SU-DHL-6 (cell line): Measurements from ENCODE around the gene EGR4.

Source experiments
- H2AFZ ChIP-seq: fragments of 200-600 bp; sonication (generic); 2 replicates; pipeline ENCODE4 v1.6.1; 2014; ENCODE audit warnings: low read depth, mild to moderate bottlenecking, moderate library complexity, mixed read lengths, antibody characterized with exemption, low read length; ENCODE audit not compliant: severe bottlenecking
- H3F3A ChIP-seq: fragments of 200-600 bp; shearing (Covaris generic); 2 replicates; pipeline ENCODE4 v1.6.0; 2016; ENCODE audit warnings: antibody characterized with exemption, mild to moderate bottlenecking; ENCODE audit not compliant: insufficient read depth
- H3K27ac ChIP-seq: fragments of 200-600 bp; sonication (generic); 2 replicates; pipeline ENCODE4 v1.5.1; 2016; ENCODE audit warnings: low read depth, mild to moderate bottlenecking, low read length, moderate library complexity, mixed read lengths
- H3K27me3 ChIP-seq: fragments of 200-600 bp; sonication (generic), shearing (Covaris generic); 2 replicates; pipeline ENCODE4 v1.6.0; 2014; ENCODE audit warnings: mild to moderate bottlenecking, low read length
- H3K36me3 ChIP-seq: fragments of 200-600 bp; sonication (generic); 2 replicates; pipeline ENCODE4 v1.6.1; 2014; ENCODE audit warnings: mild to moderate bottlenecking, low read length, mixed read lengths
- H3K4me2 ChIP-seq: fragments of 300-600, 200-600 bp; shearing (Covaris generic), sonication (generic); 2 replicates; pipeline ENCODE4 v1.6.0; 2014; ENCODE audit warnings: low read length, low read depth, mild to moderate bottlenecking; ENCODE audit not compliant: poor library complexity, severe bottlenecking
- H3K4me3 ChIP-seq: fragments of 200-600 bp; sonication (generic); 2 replicates; pipeline ENCODE4 v1.5.1; 2014; ENCODE audit warnings: antibody characterized with exemption, low read length, mild to moderate bottlenecking, mixed read lengths; ENCODE audit not compliant: insufficient read depth, poor library complexity, severe bottlenecking
- H3K79me2 ChIP-seq: fragments of 200-600 bp; sonication (generic); 2 replicates; pipeline ENCODE4 v1.6.1; 2014; ENCODE audit warnings: mild to moderate bottlenecking, low read length, moderate library complexity; ENCODE audit not compliant: insufficient read depth
- H3K9ac ChIP-seq: fragments of 200-600 bp; sonication (generic); 2 replicates; pipeline ENCODE4 v1.7.0; 2014; ENCODE audit warnings: mild to moderate bottlenecking, low read length
- H3K9me2 ChIP-seq: fragments of 200-600 bp; sonication (generic); replicated peaks from 2 replicates; pipeline ENCODE4 v1.6.1; 2014; ENCODE audit warnings: low read length; ENCODE audit not compliant: insufficient read depth
- H3K9me3 ChIP-seq: fragments of 200-600 bp; sonication (generic); 2 replicates; pipeline ENCODE4 v1.6.1; 2014; ENCODE audit warnings: low read length, mixed read lengths; ENCODE audit not compliant: insufficient read depth
- H4K20me1 ChIP-seq: fragments of 200-600 bp; sonication (generic); 2 replicates; pipeline ENCODE4 v1.6.1; 2014; ENCODE audit warnings: low read depth, mild to moderate bottlenecking, antibody characterized with exemption, low read length, moderate library complexity, mixed read lengths
- EZH2phosphoT487 ChIP-seq: fragments of 200-600 bp; sonication (generic), shearing (Covaris generic); conservative IDR thresholded peaks from 2 replicates; pipeline ENCODE4 v1.6.1; 2018; ENCODE audit warnings: mild to moderate bottlenecking, antibody characterized with exemption, low read length, moderate library complexity, mixed read lengths
- TF ChIP-seq, protein P1 (sequence below): fragments of 200-600 bp; sonication (generic); IDR thresholded peaks from one replicate; pipeline ENCODE4 v1.5.1; 2017; ENCODE audit warnings: antibody characterized with exemption, mild to moderate bottlenecking, low read length, moderate library complexity; ENCODE audit not compliant: insufficient read depth, poor library complexity, severe bottlenecking

The EGR4 gene

GRCh38 chr2:73257425-73258125, 35.8 kb downstream of the EGR4 start:
- H3F3A ChIP-seq: peaks cover 20% of the 10 kb centered on the region
- no peak overlapping the region for H3K4me2 ChIP-seq
- no peaks in the 10 kb centered on the region; the same call in 1 of the 2 replicates for H3K36me3 ChIP-seq
- H3K27me3 ChIP-seq: no peaks in the 10 kb centered on the region
- TF ChIP-seq, protein P1, sequence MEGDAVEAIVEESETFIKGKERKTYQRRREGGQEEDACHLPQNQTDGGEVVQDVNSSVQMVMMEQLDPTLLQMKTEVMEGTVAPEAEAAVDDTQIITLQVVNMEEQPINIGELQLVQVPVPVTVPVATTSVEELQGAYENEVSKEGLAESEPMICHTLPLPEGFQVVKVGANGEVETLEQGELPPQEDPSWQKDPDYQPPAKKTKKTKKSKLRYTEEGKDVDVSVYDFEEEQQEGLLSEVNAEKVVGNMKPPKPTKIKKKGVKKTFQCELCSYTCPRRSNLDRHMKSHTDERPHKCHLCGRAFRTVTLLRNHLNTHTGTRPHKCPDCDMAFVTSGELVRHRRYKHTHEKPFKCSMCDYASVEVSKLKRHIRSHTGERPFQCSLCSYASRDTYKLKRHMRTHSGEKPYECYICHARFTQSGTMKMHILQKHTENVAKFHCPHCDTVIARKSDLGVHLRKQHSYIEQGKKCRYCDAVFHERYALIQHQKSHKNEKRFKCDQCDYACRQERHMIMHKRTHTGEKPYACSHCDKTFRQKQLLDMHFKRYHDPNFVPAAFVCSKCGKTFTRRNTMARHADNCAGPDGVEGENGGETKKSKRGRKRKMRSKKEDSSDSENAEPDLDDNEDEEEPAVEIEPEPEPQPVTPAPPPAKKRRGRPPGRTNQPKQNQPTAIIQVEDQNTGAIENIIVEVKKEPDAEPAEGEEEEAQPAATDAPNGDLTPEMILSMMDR: no peak
- no peak for TF ChIP-seq EZH2phosphoT487
- H3K79me2 ChIP-seq: no peaks in the 10 kb centered on the region
- no peak overlapping the region for H3K9ac ChIP-seq
- H3K9me3 ChIP-seq: no peaks in the 10 kb centered on the region
- no peak overlapping the region for H3K27ac ChIP-seq
- no peaks in the 10 kb centered on the region for H3K9me2 ChIP-seq
- H3K4me3 ChIP-seq: no peak overlapping the region
- no peak overlapping the region for H2AFZ ChIP-seq
- H4K20me1 ChIP-seq: no peaks in the 10 kb centered on the region; the same call in 1 of the 2 replicates

- Histone ChIP-seq H2AFZ (no peak overlapping the region), H3K27ac (no peak overlapping the region), H3F3A (peaks cover 20% of the 10 kb centered on the region), H3K79me2 (no peaks in the 10 kb centered on the region), H4K20me1 (no peaks in the 10 kb centered on the region; the same call in 1 of the 2 replicates), H3K9me3 (no peaks in the 10 kb centered on the region), H3K27me3 (no peaks in the 10 kb centered on the region), H3K4me3 (no peak overlapping the region), H3K9ac (no peak overlapping the region), H3K36me3 (no peaks in the 10 kb centered on the region; the same call in 1 of the 2 replicates), H3K4me2 (no peak overlapping the region), H3K9me2 (no peaks in the 10 kb centered on the region)
- no peak for TF ChIP-seq EZH2phosphoT487
- TF ChIP-seq, protein P1: no peak
Observed at GRCh38 chr2:73257021-73257420, 36.3 kb downstream of the EGR4 start.

GRCh38 chr2:73256618-73256922, 36.8 kb downstream of the EGR4 start:
- H3K9me2 ChIP-seq: no peaks in the 10 kb centered on the region
- H3K9ac ChIP-seq: no peak overlapping the region
- H3K4me3 ChIP-seq: no peak overlapping the region
- no peaks in the 10 kb centered on the region; the same call in 1 of the 2 replicates for H4K20me1 ChIP-seq
- no peaks in the 10 kb centered on the region for H3K27me3 ChIP-seq
- no peaks in the 10 kb centered on the region for H3K79me2 ChIP-seq
- no peaks in the 10 kb centered on the region; the same call in 1 of the 2 replicates for H3K36me3 ChIP-seq
- H2AFZ ChIP-seq: no peak overlapping the region
- H3K27ac ChIP-seq: no peak overlapping the region
- H3K4me2 ChIP-seq: no peak overlapping the region
- no peaks in the 10 kb centered on the region for H3K9me3 ChIP-seq
- TF ChIP-seq, protein P1: no peak
- no peak for TF ChIP-seq EZH2phosphoT487
- H3F3A ChIP-seq: peaks cover 20% of the 10 kb centered on the region
